SK-N-SH treated with all-trans-retinoic acid at 6 μM for 48 hours (cell line): ENCODE results near the gene TBC1D16.

Experiments
- ARNTL ChIP-seq: fragments of 450-650 bp; formaldehyde crosslinking; IDR thresholded peaks from 2 replicates; pipeline ENCODE4 v1.5.0; 2020; ENCODE audit warnings: low read depth, mild to moderate bottlenecking, moderate library complexity, borderline replicate concordance
- BACH2 ChIP-seq: fragments of 250-450 bp; sonication (Bioruptor Pico); IDR thresholded peaks from 2 replicates; pipeline ENCODE4 v1.9.0; 2021; ENCODE audit warnings: mild to moderate bottlenecking, borderline replicate concordance
- CREB5 ChIP-seq: fragments of 250-450 bp; sonication (Bioruptor Pico); IDR thresholded peaks from 2 replicates; pipeline ENCODE4 v1.5.1; 2020; ENCODE audit warnings: low read depth, mild to moderate bottlenecking, moderate library complexity
- CSDC2 ChIP-seq: fragments of 250-450 bp; sonication (Bioruptor Pico); IDR thresholded peaks from 2 replicates; pipeline ENCODE4 v1.5.0; 2020; ENCODE audit warnings: mild to moderate bottlenecking, moderate library complexity
- CSRNP3 ChIP-seq: fragments of 250-450 bp; sonication (Bioruptor Pico); IDR thresholded peaks from 2 replicates; pipeline ENCODE4 v1.5.1; 2021; ENCODE audit warnings: mild to moderate bottlenecking, moderate library complexity
- ISL1 ChIP-seq: fragments of 250-450 bp; sonication (Bioruptor Pico); IDR thresholded peaks from 2 replicates; pipeline ENCODE4 v2.1.2; 2022; ENCODE audit warnings: mild to moderate bottlenecking, moderate library complexity
- PATZ1 ChIP-seq: fragments of 250-450 bp; sonication (Bioruptor Pico); IDR thresholded peaks from 2 replicates; pipeline ENCODE4 v1.8.0; 2020; ENCODE audit warnings: mild to moderate bottlenecking, moderate library complexity, borderline replicate concordance
- POU6F1 ChIP-seq: fragments of 250-450 bp; sonication (Bioruptor Pico); IDR thresholded peaks from 2 replicates; pipeline ENCODE4 v1.8.0; 2021; ENCODE audit warnings: low read depth, mild to moderate bottlenecking, moderate library complexity, borderline replicate concordance
- RARB ChIP-seq: fragments of 250-450 bp; sonication (Bioruptor Pico); IDR thresholded peaks from 2 replicates; pipeline ENCODE4 v1.8.0; 2021; ENCODE audit warnings: mild to moderate bottlenecking, moderate library complexity
- TOX ChIP-seq: fragments of 250-450 bp; sonication (Bioruptor Pico); IDR thresholded peaks from 2 replicates; pipeline ENCODE4 v1.8.0; 2021; ENCODE audit warnings: mild to moderate bottlenecking, moderate library complexity, borderline replicate concordance
- ZFP3 ChIP-seq: fragments of 250-450 bp; sonication (Bioruptor Pico); IDR thresholded peaks from 2 replicates; pipeline ENCODE4 v1.5.0; 2020; ENCODE audit warnings: mild to moderate bottlenecking, moderate library complexity
- ZNF565 ChIP-seq: fragments of 450-650 bp; formaldehyde crosslinking; conservative IDR thresholded peaks from 2 replicates; pipeline ENCODE4 v1.5.0; 2020; ENCODE audit warnings: low read depth, mild to moderate bottlenecking, moderate library complexity
- ZNF8 ChIP-seq: fragments of 450-650 bp; formaldehyde crosslinking; IDR thresholded peaks from 2 replicates; pipeline ENCODE4 v1.5.0; 2020; ENCODE audit warnings: mild to moderate bottlenecking, moderate library complexity

GRCh38 chr17:79891113-79891730 is 144.4 kb downstream of the TBC1D16 start:
- no peak for TF ChIP-seq CSRNP3
- no peak for TF ChIP-seq ISL1 (CRISPR knock-in tag)
- no peak for TF ChIP-seq PATZ1
- TF ChIP-seq ZNF8 (CRISPR knock-in tag), result no peak
- no peak for TF ChIP-seq ZFP3 (CRISPR knock-in tag)
- TF ChIP-seq ARNTL (CRISPR knock-in tag), result no peak
- no peak for TF ChIP-seq CREB5 (CRISPR knock-in tag)
- no peak for TF ChIP-seq RARB (CRISPR knock-in tag)
- no peak for TF ChIP-seq POU6F1 (CRISPR knock-in tag)
- no peak for TF ChIP-seq ZNF565 (CRISPR knock-in tag)
- TF ChIP-seq TOX, result no peak
- no peak for TF ChIP-seq BACH2 (CRISPR knock-in tag)
- TF ChIP-seq CSDC2 (CRISPR knock-in tag), result no peak
